Measurements from ENCODE around the gene OR6C75. TPM values are rescaled to one million over a fixed set of nuclear protein-coding genes. Genes with fewer than 3 reads are reported as not detected.

OR6C75 gene
- total RNA-seq = not detected in 2 replicates

DNA sequence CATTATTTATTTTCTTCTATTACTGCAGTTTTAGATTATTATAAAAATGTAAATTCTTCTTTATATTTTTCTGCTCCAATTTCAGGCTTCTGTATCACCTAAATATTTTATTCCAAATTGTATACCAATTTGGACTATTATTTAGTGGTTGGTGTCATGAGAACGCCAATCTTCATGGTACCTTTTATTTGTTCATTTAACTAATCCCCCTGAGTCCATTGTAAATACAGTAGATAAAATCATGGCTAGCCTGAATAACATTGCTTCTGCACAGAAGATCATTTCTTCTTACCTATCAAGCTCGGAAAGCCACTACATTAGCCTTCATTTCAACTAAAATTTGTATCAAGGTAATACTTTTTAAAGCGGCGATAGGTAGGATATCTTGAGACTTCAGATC lies at the start of gene OR6C75:
Gene OR6C75, plus strand, starts transcription at position 301 of the 400 bp plus-strand sequence. CDS start 2,136 bp downstream, outside the sequence.

DNA sequence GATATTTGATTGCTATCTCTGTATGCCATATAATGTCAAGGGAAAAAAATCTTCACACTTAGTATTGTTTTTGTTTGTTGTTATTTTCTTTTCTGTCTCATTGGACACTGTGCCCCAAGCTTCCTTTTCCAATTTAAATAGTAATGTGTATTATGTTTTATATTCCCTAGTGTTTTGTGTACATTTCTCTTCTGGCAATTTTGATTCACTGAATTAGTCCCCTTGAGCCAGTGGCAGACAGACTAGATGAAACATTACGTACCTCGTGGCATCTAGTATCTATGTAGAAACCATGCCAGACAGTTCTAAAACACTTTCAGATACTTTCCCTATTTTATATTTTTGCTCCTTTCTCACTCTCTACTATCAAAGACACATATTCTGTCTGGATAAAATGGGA lies 48.7 kb upstream of the OR6C75 start, which contains the start of gene OR6C1:
Gene OR6C1, plus strand, starts transcription at position 301 of the 400 bp plus-strand sequence. CDS start 6,257 bp downstream, outside the sequence.

DNA sequence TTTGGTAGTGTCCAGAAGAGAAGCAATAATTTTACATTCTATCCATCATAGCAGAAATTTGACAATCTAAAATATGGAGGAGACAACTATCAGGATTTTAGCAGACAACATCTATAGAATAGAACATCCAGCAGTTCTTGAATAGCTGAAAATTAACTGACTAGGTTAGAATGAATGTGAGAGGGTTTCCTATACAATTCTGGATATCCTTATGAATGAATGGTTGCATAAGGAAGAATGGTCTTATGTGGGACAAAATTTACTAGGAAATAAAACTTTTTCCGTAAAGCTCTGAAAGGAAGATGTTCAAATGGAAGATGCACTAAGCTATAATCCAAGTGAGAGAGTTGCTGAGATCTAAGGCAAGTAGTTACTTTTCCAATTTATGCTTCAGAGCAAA lies 32.3 kb upstream of the OR6C75 start, which contains the start of gene OR6C3:
Gene OR6C3, plus strand, starts transcription at position 301 of the 400 bp plus-strand sequence. CDS start 955 bp downstream, outside the sequence.

DNA sequence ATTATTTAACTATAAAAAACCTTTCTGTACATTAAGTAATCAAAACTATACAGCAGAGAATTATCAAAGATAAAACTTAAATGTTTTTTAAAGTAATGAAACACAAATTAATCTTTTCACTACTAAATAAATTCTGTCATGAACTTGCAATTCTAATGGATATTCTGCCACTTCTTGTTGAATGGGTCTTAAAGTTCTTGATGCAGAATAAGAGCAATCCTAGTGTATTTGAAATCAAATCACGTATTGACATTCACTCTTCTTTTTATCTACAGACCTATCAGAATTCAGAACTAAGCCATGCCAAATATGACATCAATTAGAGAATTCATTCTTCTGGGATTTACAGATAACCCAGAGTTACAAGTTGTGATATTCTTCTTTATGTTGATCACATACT lies 37.5 kb downstream of the OR6C75 start, which contains the start of gene OR6C65:
Gene OR6C65, plus strand, starts transcription at position 301 of the 400 bp plus-strand sequence. Its CDS starts 0 bp downstream, at position 301.

Other genes starting within 250 kb of the OR6C75 start
- not detected in 2 replicates for gene OR9K2, start 236.6 kb upstream of the OR6C75 start, total RNA-seq
- not detected in 2 replicates for gene OR10A7, start 141.9 kb upstream of the OR6C75 start, total RNA-seq
- gene OR6C74, start 118.4 kb upstream of the OR6C75 start, total RNA-seq = not detected in 2 replicates
- not detected in 2 replicates for gene OR6C6, start 66.4 kb upstream of the OR6C75 start, total RNA-seq
- not detected in 2 replicates for gene OR6C1, start 48.6 kb upstream of the OR6C75 start, total RNA-seq
- not detected in 2 replicates for gene OR6C3, start 32.2 kb upstream of the OR6C75 start, total RNA-seq
- gene OR6C65, start 37.6 kb downstream of the OR6C75 start, total RNA-seq = not detected in 2 replicates
- gene OR6C76, start 63.3 kb downstream of the OR6C75 start, total RNA-seq = not detected in 2 replicates
- gene OR6C2, start 81.1 kb downstream of the OR6C75 start, total RNA-seq = not detected in 2 replicates
- not detected in 2 replicates for gene OR6C70, start 107.2 kb downstream of the OR6C75 start, total RNA-seq
- gene OR6C68, start 129.4 kb downstream of the OR6C75 start, total RNA-seq = not detected in 2 replicates
- not detected in 2 replicates for gene OR6C4, start 186.6 kb downstream of the OR6C75 start, total RNA-seq
- not detected in 2 replicates for gene OR2AP1, start 209.5 kb downstream of the OR6C75 start, total RNA-seq